HG03196 (cell line): ENCODE measurements around the gene RFNG.
A peak's percentile ranks its signal among the peaks of the same experiment; 100 is the strongest.

Experiments used
- ATAC-seq: cut with Tn5 transposase; IDR thresholded peaks from one replicate; pipeline ENCODE4 v1.9.1; 2021; ENCODE audit not compliant: unreplicated experiment

RFNG gene

GRCh38 chr17:82051776-82052637 lies at the start of gene RFNG, which contains the start of gene GPS1:
TSS of gene RFNG (minus strand) at chr17:82051811. CDS start at chr17:82051766, 45 bp downstream.
TSS of gene GPS1 (plus strand) at chr17:82051898. CDS start at chr17:82051932, 34 bp downstream.
- ATAC-seq, result peak; percentile 45

- ATAC-seq, result no peak
These were observed 49.7 kb upstream of the RFNG start for GRCh38 chr17:82101301-82101715.

GRCh38 chr17:82100502-82101298 lies 49.1 kb upstream of the RFNG start:
- ATAC-seq, result no peak

GRCh38 chr17:82098939-82099763 lies 47.5 kb upstream of the RFNG start:
- peak; percentile 3 for ATAC-seq

GRCh38 chr17:82098169-82098938 lies 46.7 kb upstream of the RFNG start, which contains the start of gene FASN:
TSS of gene FASN (minus strand) at chr17:82098236. CDS start at chr17:82096445, 1,791 bp downstream.
- peak; percentile 55 for ATAC-seq

GRCh38 chr17:82097919-82098168 lies 46.2 kb upstream of the RFNG start:
- ATAC-seq, result peak; percentile 18

- ATAC-seq, result peak; percentile 9
These were observed 45.7 kb upstream of the RFNG start for GRCh38 chr17:82097184-82097918.

- ATAC-seq, result no peak
These were observed 45.1 kb upstream of the RFNG start for GRCh38 chr17:82096709-82097183.

GRCh38 chr17:82095777-82096708 lies 44.4 kb upstream of the RFNG start:
- no peak for ATAC-seq

GRCh38 chr17:82094931-82095776 lies 43.5 kb upstream of the RFNG start:
- no peak for ATAC-seq

GRCh38 chr17:82092995-82093751 lies 41.6 kb upstream of the RFNG start:
- no peak for ATAC-seq

GRCh38 chr17:82092628-82092994 lies 41.0 kb upstream of the RFNG start:
- no peak for ATAC-seq

GRCh38 chr17:82092094-82092586 lies 40.5 kb upstream of the RFNG start:
- no peak for ATAC-seq

- no peak for ATAC-seq
These were observed 39.9 kb upstream of the RFNG start for GRCh38 chr17:82091264-82092066.

- ATAC-seq, result no peak
These were observed 39.1 kb upstream of the RFNG start for GRCh38 chr17:82090549-82091263.
